KOPT-K1 (cell line): ENCODE measurements around the gene MDK.

Source experiments
- H3K27ac ChIP-seq: fragments of 200-600 bp; sonication (generic); 2 replicates; pipeline ENCODE4 v1.5.1; 2016; ENCODE audit warnings: antibody characterized with exemption, mild to moderate bottlenecking, low read depth, low read length; ENCODE audit not compliant: poor library complexity, severe bottlenecking
- H3K36me3 ChIP-seq: fragments of 200-600 bp; sonication (generic); 2 replicates; pipeline ENCODE4 v1.5.1; 2017; ENCODE audit warnings: antibody characterized with exemption, mild to moderate bottlenecking, low read length, moderate library complexity; ENCODE audit not compliant: insufficient read depth
- H3K9me3 ChIP-seq: fragments of 200-600 bp; sonication (generic); 2 replicates; pipeline ENCODE4 v1.5.1; 2017; ENCODE audit warnings: antibody characterized with exemption, low read length, mild to moderate bottlenecking; ENCODE audit not compliant: insufficient read depth, poor library complexity, severe bottlenecking

Gene MDK

GRCh38 chr11:46417711-46418110, 36.2 kb downstream of the MDK start:
- peaks cover 67% of the 10 kb centered on the region; the same call in 1 of the 2 replicates for H3K36me3 ChIP-seq

GRCh38 chr11:46418751-46419150, 37.3 kb downstream of the MDK start:
- no peak overlapping the region for H3K27ac ChIP-seq
- no peaks in the 10 kb centered on the region for H3K9me3 ChIP-seq
- H3K36me3 ChIP-seq: peaks cover 64% of the 10 kb centered on the region; the same call in 1 of the 2 replicates

More at GRCh38 chr11:46417711-46418110, 36.2 kb downstream of the MDK start:
- no peaks in the 10 kb centered on the region for H3K9me3 ChIP-seq
- no peak overlapping the region for H3K27ac ChIP-seq

DNA sequence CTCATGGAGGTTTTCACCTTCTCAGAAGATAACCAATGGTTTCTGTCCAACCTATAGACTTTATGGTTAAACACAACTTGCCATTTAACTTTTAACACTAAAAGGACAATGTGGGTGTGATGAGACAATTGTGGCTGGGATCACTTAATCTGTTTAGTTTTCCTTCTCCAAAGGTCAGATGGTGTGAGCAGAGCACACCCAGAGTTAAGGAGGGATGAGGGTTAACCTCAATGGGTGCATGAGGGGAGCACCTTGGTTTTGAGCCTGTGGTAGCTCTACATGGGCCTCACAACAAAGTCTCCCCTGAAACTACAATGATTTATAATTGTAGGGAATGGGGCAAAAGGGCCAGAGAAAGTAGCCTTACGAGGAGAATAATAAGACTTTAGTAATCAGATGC, 39.0 kb downstream of the MDK start:
- H3K9me3 ChIP-seq: no peaks in the 10 kb centered on the region
- peaks cover 64% of the 10 kb centered on the region; the same call in 1 of the 2 replicates for H3K36me3 ChIP-seq
- H3K27ac ChIP-seq: no peak overlapping the region

GRCh38 chr11:46421257-46421880, 39.9 kb downstream of the MDK start:
- Histone ChIP-seq H3K9me3 (no peaks in the 10 kb centered on the region), H3K27ac (no peak overlapping the region), H3K36me3 (peaks cover 60% of the 10 kb centered on the region; the same call in 1 of the 2 replicates)

GRCh38 chr11:46422588-46422987, 41.1 kb downstream of the MDK start:
- Histone ChIP-seq H3K36me3 (peaks cover 49% of the 10 kb centered on the region; the same call in 1 of the 2 replicates), H3K27ac (no peak overlapping the region), H3K9me3 (no peaks in the 10 kb centered on the region)

DNA sequence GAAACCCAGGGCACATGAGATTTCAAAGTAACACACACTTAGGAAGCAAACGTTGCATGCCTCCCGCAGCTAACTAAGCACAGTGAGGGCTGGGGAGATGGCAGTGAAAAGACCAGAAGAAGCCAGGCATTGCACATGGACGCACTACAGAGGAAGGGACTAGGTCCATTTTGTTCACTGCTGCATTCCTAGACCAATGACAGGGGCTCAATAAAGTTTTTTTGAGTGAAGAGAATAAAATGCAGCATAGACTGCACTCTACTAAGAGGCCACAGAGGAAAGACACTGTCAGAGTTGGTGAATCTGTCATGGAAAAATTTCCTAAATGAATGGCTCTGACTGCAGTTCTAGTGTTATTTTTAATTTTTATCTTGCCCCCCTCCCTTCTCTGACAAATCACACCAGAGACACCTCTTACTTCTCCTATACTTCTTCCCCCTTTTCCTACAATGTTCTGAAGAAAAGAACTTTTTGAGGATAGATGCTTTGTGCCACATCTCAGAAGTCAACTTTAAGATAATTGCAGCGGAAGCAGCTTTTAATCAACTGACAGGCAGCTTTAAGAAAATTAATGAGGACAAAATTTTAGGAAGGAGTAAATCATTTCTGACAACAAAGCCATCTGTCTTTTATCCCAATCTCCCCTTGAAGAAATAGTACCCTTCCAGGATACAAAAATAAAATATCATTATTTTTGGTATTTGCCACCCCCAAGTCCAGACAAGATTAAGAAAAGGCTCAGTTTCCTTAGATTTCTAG, 44.9 kb downstream of the MDK start:
- Histone ChIP-seq H3K9me3 (no peaks in the 10 kb centered on the region), H3K36me3 (peaks cover 41% of the 10 kb centered on the region), H3K27ac (no peak overlapping the region)

DNA sequence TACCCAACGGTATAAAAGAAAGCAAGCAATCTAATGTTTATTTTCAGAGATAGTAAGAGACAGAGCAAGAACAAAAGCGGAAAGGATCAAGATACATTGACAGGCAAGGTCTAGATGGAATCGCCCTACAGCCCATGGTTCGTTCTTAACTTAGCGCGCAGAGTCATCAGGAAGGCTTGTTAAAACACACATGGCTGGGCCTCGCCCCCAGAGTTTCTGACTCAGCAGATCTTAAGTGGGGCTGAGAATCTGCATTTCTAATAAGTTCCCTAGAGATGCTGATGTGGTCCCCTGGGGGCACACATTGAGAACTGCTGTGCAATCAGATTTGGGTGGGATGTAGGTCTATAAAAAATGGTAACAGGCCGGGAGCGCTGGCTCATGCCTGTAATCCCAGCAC, 45.9 kb downstream of the MDK start:
- peaks cover 40% of the 10 kb centered on the region for H3K36me3 ChIP-seq
- H3K9me3 ChIP-seq: no peaks in the 10 kb centered on the region
- H3K27ac ChIP-seq: no peak overlapping the region

GRCh38 chr11:46429717-46430116, 48.2 kb downstream of the MDK start:
- H3K9me3 ChIP-seq: no peaks in the 10 kb centered on the region
- no peak overlapping the region for H3K27ac ChIP-seq
- peaks cover 56% of the 10 kb centered on the region for H3K36me3 ChIP-seq

DNA sequence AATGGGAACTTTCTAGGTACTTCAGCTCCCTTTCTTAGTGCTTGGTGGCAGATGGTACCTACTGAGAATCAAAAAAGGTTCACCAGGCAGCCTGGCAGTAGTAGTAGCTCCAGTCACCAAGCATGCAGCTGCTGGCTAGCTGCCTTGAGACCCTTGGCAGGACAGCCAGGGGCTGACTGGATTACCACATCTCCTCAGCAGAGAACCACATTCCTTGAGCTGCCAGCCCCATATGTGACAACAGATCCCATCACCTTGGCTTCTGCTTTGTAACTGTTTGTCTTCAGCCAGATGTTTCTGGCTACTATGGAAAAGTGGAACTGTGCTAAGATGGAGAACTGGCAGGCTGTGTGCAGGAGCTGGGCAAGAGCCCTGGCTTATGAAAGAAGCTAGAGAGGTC, 49.7 kb downstream of the MDK start:
- H3K27ac ChIP-seq: no peak overlapping the region
- peaks cover 56% of the 10 kb centered on the region for H3K36me3 ChIP-seq
- no peaks in the 10 kb centered on the region for H3K9me3 ChIP-seq
